Liver (tissue), 9 donors: ENCODE data around the gene SPR. TPM values are rescaled to one million over a fixed set of nuclear protein-coding genes. Genes with fewer than 3 reads are reported as not detected.
A peak's percentile ranks its signal among the peaks of the same experiment; 100 is the strongest.

Experiments
- DNase-seq: peaks from one replicate; pipeline ENCODE4 v3.0.0-alpha.2; 2017; ENCODE audit warnings: low spot score
- H3K27ac ChIP-seq, 2 donors: one replicate each; pipeline ENCODE4 v1.7.0; 2013; ENCODE audit warnings: inconsistent platforms in 2 of 2, low read length in 2 of 2, control low read depth in 1 of 2, low read depth in 1 of 2, mild to moderate bottlenecking in 1 of 2
- H3K27me3 ChIP-seq, 4 donors: one replicate each; pipeline versions ENCODE4 v1.6.1 to v1.7.0; 2013; ENCODE audit warnings: low read length in 3 of 4, inconsistent platforms in 1 of 4, mild to moderate bottlenecking in 1 of 4, moderate library complexity in 1 of 4; ENCODE audit not compliant: control insufficient read depth in 4 of 4, insufficient read depth in 4 of 4
- H3K36me3 ChIP-seq, 4 donors: one replicate each; pipeline versions ENCODE4 v1.6.1 to v1.7.0; 2013; ENCODE audit warnings: low read length in 3 of 4, mild to moderate bottlenecking in 3 of 4, low read depth in 1 of 4, moderate library complexity in 1 of 4; ENCODE audit not compliant: control insufficient read depth in 4 of 4, insufficient read depth in 3 of 4
- H3K4me1 ChIP-seq, 4 donors: one replicate each; pipeline versions ENCODE4 v1.6.1 to v1.7.0; 2013; ENCODE audit warnings: low read length in 3 of 4, mild to moderate bottlenecking in 3 of 4, moderate library complexity in 1 of 4; ENCODE audit not compliant: control insufficient read depth in 4 of 4, insufficient read depth in 4 of 4
- H3K4me3 ChIP-seq, 3 donors: one replicate each; pipeline versions ENCODE4 v1.6.1 to v1.7.0; 2013; ENCODE audit warnings: low read length in 3 of 3, control low read depth in 1 of 3, low read depth in 1 of 3, mild to moderate bottlenecking in 1 of 3
- H3K9ac ChIP-seq, 2 donors: one replicate each; pipeline ENCODE4 v1.7.0; 2013; ENCODE audit warnings: low read length in 2 of 2, mild to moderate bottlenecking in 2 of 2, moderate library complexity in 2 of 2, control low read depth in 1 of 2, low read depth in 1 of 2
- H3K9me3 ChIP-seq, 4 donors: one replicate each; pipeline versions ENCODE4 v1.6.1 to v1.7.0; 2013; ENCODE audit warnings: low read length in 3 of 4; ENCODE audit not compliant: control insufficient read depth in 4 of 4
- CTCF ChIP-seq: fragments of 150-350 bp; IDR thresholded peaks from 2 replicates; pipeline ENCODE4 v1.5.1; 2017; ENCODE audit warnings: improper control_type of control experiment, low read depth, low read length; ENCODE audit not compliant: missing input control
- GABPA ChIP-seq, 2 donors: IDR thresholded peaks in 1 of 2; conservative IDR thresholded peaks in 1 of 2; 2 replicates each; pipeline ENCODE4 v1.6.1; 2016; ENCODE audit warnings: antibody characterized with exemption in 2 of 2, mild to moderate bottlenecking in 1 of 2, moderate library complexity in 1 of 2
- HNF4G ChIP-seq: IDR thresholded peaks from 2 replicates; pipeline ENCODE4 v1.6.1; 2016; ENCODE audit warnings: antibody characterized with exemption
- JUND ChIP-seq, 2 donors: IDR thresholded peaks; 2 replicates each; pipeline ENCODE4 v1.6.1; 2016; ENCODE audit warnings: antibody characterized with exemption in 2 of 2
- RAD21 ChIP-seq, 2 donors: IDR thresholded peaks; 2 replicates each; pipeline ENCODE4 v1.6.1; 2016; ENCODE audit warnings: antibody characterized with exemption in 2 of 2, mild to moderate bottlenecking in 2 of 2
- RXRA ChIP-seq, 2 donors: IDR thresholded peaks; 2 replicates each; pipeline ENCODE4 v1.6.1; 2017 to 2018; ENCODE audit warnings: antibody characterized with exemption in 2 of 2, mild to moderate bottlenecking in 1 of 2
- WGBS: extraction: QIAGEN DNeasy Blood & Tissue Kit; methylation state at CpG from one replicate; pipeline ENCODE4 v1.1.7; 2013; 5-methylcytosine and 5-hydroxymethylcytosine counted together
- polyA plus RNA-seq, 2 donors: library from polyadenylated mRNA; stranded (reverse) in 1 of 2; unstranded in 1 of 2; fragments of 200-250 nt in 1 of 2; fragments of >200 nt in 1 of 2; fragmentation: Nextera tagmentation in 1 of 2; extraction: Ambion mirVana in 1 of 2; gene quantifications; one replicate each; pipeline versions ENCODE4 v1.2.1 to v1.2.3, GENCODE V29; 2013 to 2015
- total RNA-seq, 2 donors: library from RNA; depleted of rRNA; stranded (reverse); fragments of >200 nt; gene quantifications; one replicate each; pipeline ENCODE4 v1.2.3, GENCODE V29; 2014
- TF ChIP-seq, protein P1 (sequence below): IDR thresholded peaks from 2 replicates; pipeline ENCODE4 v1.6.1; 2016; ENCODE audit warnings: antibody characterized with exemption, mild to moderate bottlenecking
- TF ChIP-seq, protein P2 (sequence below): IDR thresholded peaks from 2 replicates; pipeline ENCODE4 v1.6.1; 2016; ENCODE audit warnings: antibody characterized with exemption
- TF ChIP-seq, protein P3 (sequence below): IDR thresholded peaks from 2 replicates; pipeline ENCODE4 v1.6.1; 2016; ENCODE audit warnings: antibody characterized with exemption
- donor health status: healthy.
- donor health status: healthy.
- donor health status: healthy.
- donor health status: healthy.
- donor health status: healthy.

SPR gene
- total and polyA plus RNA-seq, 4 donors: 13.6 to 60.8 (median 53.1) TPM

- Histone ChIP-seq H3K27ac (no peak overlapping the region), H3K27me3 (no peaks in the 10 kb centered on the region), H3K4me3 (no peak overlapping the region), H3K36me3 (peaks cover 0 to 13% (median 7%) of the 10 kb centered on the region in 4 donors), H3K4me1 (peaks cover 4 to 35% (median 30%) of the 10 kb centered on the region in 4 donors), H3K9ac (no peak overlapping the region), H3K9me3 (no peaks in the 10 kb centered on the region)
- no peak for DNase-seq
- 75% methylated on average over 8 of the region's 8 CpGs for WGBS
- TF ChIP-seq HNF4G: no peak
- TF ChIP-seq, protein P1, sequence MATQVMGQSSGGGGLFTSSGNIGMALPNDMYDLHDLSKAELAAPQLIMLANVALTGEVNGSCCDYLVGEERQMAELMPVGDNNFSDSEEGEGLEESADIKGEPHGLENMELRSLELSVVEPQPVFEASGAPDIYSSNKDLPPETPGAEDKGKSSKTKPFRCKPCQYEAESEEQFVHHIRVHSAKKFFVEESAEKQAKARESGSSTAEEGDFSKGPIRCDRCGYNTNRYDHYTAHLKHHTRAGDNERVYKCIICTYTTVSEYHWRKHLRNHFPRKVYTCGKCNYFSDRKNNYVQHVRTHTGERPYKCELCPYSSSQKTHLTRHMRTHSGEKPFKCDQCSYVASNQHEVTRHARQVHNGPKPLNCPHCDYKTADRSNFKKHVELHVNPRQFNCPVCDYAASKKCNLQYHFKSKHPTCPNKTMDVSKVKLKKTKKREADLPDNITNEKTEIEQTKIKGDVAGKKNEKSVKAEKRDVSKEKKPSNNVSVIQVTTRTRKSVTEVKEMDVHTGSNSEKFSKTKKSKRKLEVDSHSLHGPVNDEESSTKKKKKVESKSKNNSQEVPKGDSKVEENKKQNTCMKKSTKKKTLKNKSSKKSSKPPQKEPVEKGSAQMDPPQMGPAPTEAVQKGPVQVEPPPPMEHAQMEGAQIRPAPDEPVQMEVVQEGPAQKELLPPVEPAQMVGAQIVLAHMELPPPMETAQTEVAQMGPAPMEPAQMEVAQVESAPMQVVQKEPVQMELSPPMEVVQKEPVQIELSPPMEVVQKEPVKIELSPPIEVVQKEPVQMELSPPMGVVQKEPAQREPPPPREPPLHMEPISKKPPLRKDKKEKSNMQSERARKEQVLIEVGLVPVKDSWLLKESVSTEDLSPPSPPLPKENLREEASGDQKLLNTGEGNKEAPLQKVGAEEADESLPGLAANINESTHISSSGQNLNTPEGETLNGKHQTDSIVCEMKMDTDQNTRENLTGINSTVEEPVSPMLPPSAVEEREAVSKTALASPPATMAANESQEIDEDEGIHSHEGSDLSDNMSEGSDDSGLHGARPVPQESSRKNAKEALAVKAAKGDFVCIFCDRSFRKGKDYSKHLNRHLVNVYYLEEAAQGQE: no peak
- no peak for TF ChIP-seq RAD21 (IDR thresholded peaks at IDR 0.05)
- no peak for TF ChIP-seq RXRA (IDR thresholded peaks at IDR 0.05)
Observed at GRCh38 chr2:72891091-72891818, 4.0 kb downstream of the SPR start.

DNA sequence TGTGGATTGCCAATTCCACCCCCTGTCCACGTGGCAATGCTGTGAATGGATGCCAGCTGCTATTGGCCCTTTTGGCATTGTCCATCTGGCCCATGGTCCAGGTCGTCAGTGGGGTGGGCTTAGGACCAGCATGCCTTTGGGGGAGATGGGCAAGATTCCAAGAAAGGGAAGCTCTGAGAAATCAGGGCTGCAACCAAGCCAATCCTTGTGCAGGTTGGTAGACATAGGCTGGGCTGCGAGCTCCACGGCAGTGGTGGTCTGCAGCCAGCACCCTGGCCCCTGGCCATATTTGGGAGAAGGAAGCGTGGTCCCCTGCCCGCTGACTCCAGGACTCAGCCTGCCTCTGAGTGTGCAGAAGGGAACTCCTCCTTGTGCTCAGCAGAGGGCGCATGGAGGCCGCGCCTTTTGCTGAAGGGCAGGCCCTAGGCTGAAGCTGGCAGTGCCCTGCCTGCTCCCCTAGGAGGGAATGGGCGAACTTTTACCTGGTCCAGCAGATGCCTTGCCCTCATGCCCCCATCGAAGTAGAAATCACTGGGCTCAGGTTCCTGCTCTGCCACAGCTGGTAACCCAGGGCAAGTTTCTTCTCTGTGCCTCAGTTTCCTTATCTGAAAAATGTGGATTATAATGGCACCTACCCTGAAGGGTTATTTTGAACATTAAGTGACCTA lies 5.4 kb downstream of the SPR start:
- no peaks in the 10 kb centered on the region for H3K27me3 ChIP-seq
- peaks cover 3 to 28% (median 23%) of the 10 kb centered on the region in 4 donors for H3K4me1 ChIP-seq
- no peak overlapping the region for H3K4me3 ChIP-seq
- no peak overlapping the region for H3K27ac ChIP-seq
- H3K9ac ChIP-seq: no peak overlapping the region
- WGBS: 8% methylated on average over 11 of the region's 11 CpGs
- peaks cover 0 to 13% (median 7%) of the 10 kb centered on the region in 4 donors for H3K36me3 ChIP-seq
- H3K9me3 ChIP-seq: no peaks in the 10 kb centered on the region
- no peak for DNase-seq
- TF ChIP-seq RXRA (IDR thresholded peaks at IDR 0.05) (no peak), JUND (IDR thresholded peaks at IDR 0.05) (no peak), RAD21 (IDR thresholded peaks at IDR 0.05) (peak; percentile 90 to 94), HNF4G (no peak), GABPA (IDR thresholded peaks at IDR 0.05 in 1 of 2, conservative IDR thresholded peaks at IDR 0.05 in 1 of 2) (no peak), CTCF (peak; percentile 73)
- TF ChIP-seq, protein P2, sequence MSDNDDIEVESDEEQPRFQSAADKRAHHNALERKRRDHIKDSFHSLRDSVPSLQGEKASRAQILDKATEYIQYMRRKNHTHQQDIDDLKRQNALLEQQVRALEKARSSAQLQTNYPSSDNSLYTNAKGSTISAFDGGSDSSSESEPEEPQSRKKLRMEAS: no peak
- TF ChIP-seq, protein P3, sequence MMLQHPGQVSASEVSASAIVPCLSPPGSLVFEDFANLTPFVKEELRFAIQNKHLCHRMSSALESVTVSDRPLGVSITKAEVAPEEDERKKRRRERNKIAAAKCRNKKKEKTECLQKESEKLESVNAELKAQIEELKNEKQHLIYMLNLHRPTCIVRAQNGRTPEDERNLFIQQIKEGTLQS: no peak
